Endometrial microvascular endothelial cells (primary cell): ENCODE results near the gene CCDC174. TPM values are rescaled to one million over a fixed set of nuclear protein-coding genes. Genes with fewer than 3 reads are reported as not detected.
"Not testable (repeated sequence)": the region's sequence is repeated elsewhere in the genome, so short reads cannot be mapped to it uniquely, and the experiment has no call there.

Source experiments
- in situ Hi-C: cut with HindIII; loops from 2 replicates; pipeline ENCODE4 v1.10.0; 2017; ENCODE audit warnings: low sequenced_read_pairs, low pct_unique_long_range_greater_than_20kb; ENCODE audit errors: inconsistent ontology term
- total RNA-seq: library from RNA; depleted of rRNA; stranded (reverse); fragments of >200 nt; gene quantifications from one replicate; pipeline ENCODE4 v1.2.3, GENCODE V29; 2015; ENCODE audit errors: inconsistent ontology term

CCDC174 gene
- total RNA-seq, result 5.5 TPM

GRCh38 chr3:14651440-14652251, at the start of gene CCDC174:
Gene CCDC174 (plus strand): TSS chr3:14651762. CDS start chr3:14651837, 75 bp downstream.
- in situ Hi-C loops, result loop anchor here (10.0 to 25.0 kb wide), 2 partner anchors 286 to 393 kb away; partner anchors contain the start of gene NR2C2

- in situ Hi-C loops, result no loop called here
Measured at GRCh38 chr3:14602006-14602803, 49.4 kb upstream of the CCDC174 start.

GRCh38 chr3:14602804-14603644, 48.5 kb upstream of the CCDC174 start:
- in situ Hi-C loops, result no loop called here

- in situ Hi-C loops, result no loop called here
Measured at GRCh38 chr3:14605067-14605466, 46.5 kb upstream of the CCDC174 start.

GRCh38 chr3:14605744-14606143, 45.8 kb upstream of the CCDC174 start:
- in situ Hi-C loops, result no loop called here

- in situ Hi-C loops, result no loop called here
Measured at GRCh38 chr3:14606669-14607339, 44.8 kb upstream of the CCDC174 start.

- in situ Hi-C loops, result no loop called here
Measured at GRCh38 chr3:14608298-14608697, 43.3 kb upstream of the CCDC174 start.

GRCh38 chr3:14609058-14609457, 42.5 kb upstream of the CCDC174 start:
- in situ Hi-C loops, result not testable (repeated sequence)

GRCh38 chr3:14609506-14609905, 42.1 kb upstream of the CCDC174 start:
- in situ Hi-C loops, result no loop called here

- in situ Hi-C loops, result no loop called here
Measured at GRCh38 chr3:14609941-14610340, 41.6 kb upstream of the CCDC174 start.

- in situ Hi-C loops, result no loop called here
Measured at GRCh38 chr3:14614189-14614588, 37.4 kb upstream of the CCDC174 start.

- in situ Hi-C loops, result no loop called here
Measured at GRCh38 chr3:14614862-14615261, 36.7 kb upstream of the CCDC174 start.

- in situ Hi-C loops, result no loop called here
Measured at GRCh38 chr3:14616606-14617507, 34.7 kb upstream of the CCDC174 start.

GRCh38 chr3:14617508-14618023, 34.0 kb upstream of the CCDC174 start:
- in situ Hi-C loops, result no loop called here

- in situ Hi-C loops, result no loop called here
Measured at GRCh38 chr3:14619605-14620004, 32.0 kb upstream of the CCDC174 start.

GRCh38 chr3:14620512-14620911, 31.1 kb upstream of the CCDC174 start:
- in situ Hi-C loops, result no loop called here

- in situ Hi-C loops, result no loop called here
Measured at GRCh38 chr3:14621093-14621492, 30.5 kb upstream of the CCDC174 start.
